CD4-positive, CD25-positive, alpha-beta regulatory T cell (primary cell): ENCODE results near the gene TET3. TPM values are rescaled to one million over a fixed set of nuclear protein-coding genes. Genes with fewer than 3 reads are reported as not detected.
A peak's percentile ranks its signal among the peaks of the same experiment; 100 is the strongest.

Experiments used
- ATAC-seq, 2 donors: fragments of 150-1000 bp; cut with Tn5 transposase; one replicate each; pipeline ENCODE4 v1.10.0; 2021; ENCODE audit warnings: low read depth in 2 of 2, moderate number of reproducible peaks in 2 of 2, moderate library complexity in 1 of 2
- DNase-seq, 3 donors: peaks; one replicate each; pipeline versions ENCODE4 v3.0.0 to v3.0.0-alpha.2; 2012 to 2022; ENCODE audit warnings: mixed read lengths in 1 of 3
- H3K27ac ChIP-seq: one replicate; pipeline ENCODE4 v1.7.0; 2013; ENCODE audit warnings: mild to moderate bottlenecking, low read length; ENCODE audit not compliant: insufficient read depth, poor library complexity, severe bottlenecking
- H3K27me3 ChIP-seq: one replicate; pipeline ENCODE4 v1.7.0; 2013; ENCODE audit warnings: low read length; ENCODE audit not compliant: control insufficient read depth, insufficient read depth
- H3K36me3 ChIP-seq: one replicate; pipeline ENCODE4 v1.7.0; 2013; ENCODE audit warnings: mild to moderate bottlenecking, low read length, moderate library complexity; ENCODE audit not compliant: control insufficient read depth, insufficient read depth
- H3K4me1 ChIP-seq: 2 replicates; pipeline ENCODE4 v1.7.0; 2013; ENCODE audit warnings: mild to moderate bottlenecking, low read length; ENCODE audit not compliant: insufficient read depth, control insufficient read depth, poor library complexity, severe bottlenecking
- H3K4me3 ChIP-seq: one replicate; pipeline ENCODE4 v1.7.0; 2013; ENCODE audit warnings: low read depth, mild to moderate bottlenecking, low read length, moderate library complexity
- H3K9me3 ChIP-seq, 2 experiments: 1 replicate in 1 of 2; 2 replicates in 1 of 2; pipeline ENCODE4 v1.7.0; 2013; ENCODE audit warnings: low read length in 2 of 2, mild to moderate bottlenecking in 1 of 2, moderate library complexity in 1 of 2; ENCODE audit not compliant: control insufficient read depth in 2 of 2
- H3K27ac Mint-ChIP-seq, 3 donors: one replicate each; pipeline ENCODE4 v1.8.0; 2020 to 2022; ENCODE audit warnings: mild to moderate bottlenecking in 3 of 3, mixed read lengths in 3 of 3, moderate library complexity in 2 of 3
- H3K27me3 Mint-ChIP-seq: one replicate; pipeline ENCODE4 v1.8.0; 2022; ENCODE audit warnings: mild to moderate bottlenecking, mixed read lengths
- H3K36me3 Mint-ChIP-seq: one replicate; pipeline ENCODE4 v1.8.0; 2020; ENCODE audit warnings: mixed read lengths
- H3K4me1 Mint-ChIP-seq, 4 donors: one replicate each; pipeline ENCODE4 v1.8.0; 2020 to 2022; ENCODE audit warnings: mixed read lengths in 4 of 4, mild to moderate bottlenecking in 1 of 4
- H3K4me3 Mint-ChIP-seq, 4 donors: one replicate each; pipeline ENCODE4 v1.8.0; 2020 to 2022; ENCODE audit warnings: mild to moderate bottlenecking in 4 of 4, mixed read lengths in 4 of 4, moderate library complexity in 3 of 4
- H3K9me3 Mint-ChIP-seq, 7 donors: one replicate each; pipeline ENCODE4 v1.8.0; 2020 to 2022; ENCODE audit warnings: mixed read lengths in 7 of 7, mild to moderate bottlenecking in 3 of 7, moderate library complexity in 2 of 7
- polyA plus RNA-seq, 4 donors: library from polyadenylated mRNA; unstranded; fragments of 300-500 nt; fragmentation: Illumina TruSeq; gene quantifications; one replicate each; pipeline ENCODE4 v1.2.3, GENCODE V29; 2021
- total RNA-seq: library from RNA; stranded (reverse); gene quantifications from one replicate; pipeline ENCODE4 v1.2.3, GENCODE V29; 2022

Gene TET3
- total and polyA plus RNA-seq, 5 donors from 2014 or later, result 0.22 to 26.3 (median 0.30) TPM

DNA sequence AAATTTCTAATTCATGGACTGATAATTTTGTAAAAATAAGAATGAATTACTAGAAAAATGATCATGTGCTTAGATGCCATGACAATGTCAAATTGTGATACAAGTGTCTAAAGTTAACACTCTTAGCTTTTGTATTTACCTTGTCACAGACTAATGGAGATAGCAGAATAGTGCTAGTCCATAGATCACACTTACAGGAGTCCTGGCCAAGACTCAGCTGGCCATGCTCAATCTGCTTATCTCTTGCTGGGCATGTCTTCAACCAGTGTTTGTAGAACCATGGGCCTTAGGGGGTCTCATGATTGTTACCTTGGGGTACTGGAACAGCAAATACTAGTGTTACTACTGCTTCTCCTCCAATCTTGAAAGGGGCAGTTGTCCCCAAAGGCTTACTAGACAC, 44.0 kb downstream of the TET3 start:
- no peaks in the 10 kb centered on the region for H3K27me3 Mint-ChIP-seq
- Histone ChIP-seq H3K9me3 (no peaks in the 10 kb centered on the region), H3K27ac (no peak overlapping the region), H3K4me1 (peaks cover 59% of the 10 kb centered on the region), H3K4me3 (no peak overlapping the region), H3K27me3 (no peaks in the 10 kb centered on the region), H3K36me3 (no peaks in the 10 kb centered on the region)
- DNase-seq, result no peak
- peaks cover 45 to 89% (median 62%) of the 10 kb centered on the region in 4 donors for H3K4me1 Mint-ChIP-seq
- H3K27ac Mint-ChIP-seq, result no peak overlapping the region
- ATAC-seq, result no peak
- H3K4me3 Mint-ChIP-seq, result peak overlapping the region in 1 of 4 donors; percentile 40
- peaks cover 0 to 2% (median 0%) of the 10 kb centered on the region in 7 donors for H3K9me3 Mint-ChIP-seq
- H3K36me3 Mint-ChIP-seq, result no peaks in the 10 kb centered on the region

DNA sequence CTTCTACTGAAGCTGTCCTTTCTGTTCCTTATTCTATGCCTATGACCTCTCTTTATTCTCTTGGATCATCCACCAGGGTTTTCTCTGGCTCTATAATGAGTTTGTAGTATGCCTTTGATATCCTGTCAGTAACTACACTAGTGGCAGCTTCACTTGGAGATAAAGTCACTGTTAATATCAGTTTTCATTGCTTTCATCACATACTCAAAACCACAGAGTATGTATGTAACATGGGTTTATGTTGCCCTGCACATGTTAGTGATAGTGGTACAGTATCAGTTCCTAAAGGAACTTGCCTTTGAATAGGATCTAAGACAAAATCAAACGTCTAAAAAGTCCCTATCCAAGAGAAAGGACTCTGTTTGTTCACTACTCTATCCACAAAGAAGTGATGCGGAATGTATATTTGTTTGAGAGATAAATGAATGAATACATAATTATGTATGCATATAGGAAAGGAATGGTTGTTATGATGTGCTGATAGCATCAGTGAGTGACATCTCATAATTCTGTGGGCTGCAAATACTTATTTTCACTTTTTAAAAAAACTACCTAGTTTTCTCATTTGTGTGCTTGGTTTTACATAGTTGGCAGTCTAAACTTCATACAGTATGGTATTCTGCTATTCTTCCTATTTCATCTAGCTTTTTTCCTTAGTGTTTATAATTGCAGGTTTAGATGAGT, 45.1 kb downstream of the TET3 start:
- Histone ChIP-seq H3K9me3 (no peaks in the 10 kb centered on the region), H3K4me3 (no peak overlapping the region), H3K36me3 (no peaks in the 10 kb centered on the region), H3K27ac (no peak overlapping the region), H3K27me3 (no peaks in the 10 kb centered on the region), H3K4me1 (peaks cover 59% of the 10 kb centered on the region)
- DNase-seq, result no peak
- peak overlapping the region; percentile 11 to 96 (median 89) for H3K27ac Mint-ChIP-seq
- H3K36me3 Mint-ChIP-seq, result no peaks in the 10 kb centered on the region
- peak overlapping the region in 3 of 4 donors; percentile 10 to 90 (median 74) for H3K4me3 Mint-ChIP-seq
- no peak for ATAC-seq
- H3K27me3 Mint-ChIP-seq, result no peaks in the 10 kb centered on the region
- peaks cover 0 to 2% (median 0%) of the 10 kb centered on the region in 7 donors for H3K9me3 Mint-ChIP-seq
- H3K4me1 Mint-ChIP-seq, result peaks cover 45 to 84% (median 58%) of the 10 kb centered on the region in 4 donors

GRCh38 chr2:74031221-74031620, 46.5 kb downstream of the TET3 start:
- H3K4me3 Mint-ChIP-seq, result peak overlapping the region in 3 of 4 donors; percentile 67 to 93 (median 90)
- Histone ChIP-seq H3K4me3 (peak overlapping the region; percentile 69), H3K27ac (peak overlapping the region; percentile 60), H3K36me3 (no peaks in the 10 kb centered on the region), H3K4me1 (peaks cover 51% of the 10 kb centered on the region), H3K9me3 (no peaks in the 10 kb centered on the region), H3K27me3 (no peaks in the 10 kb centered on the region)
- H3K4me1 Mint-ChIP-seq, result peaks cover 50 to 82% (median 57%) of the 10 kb centered on the region in 4 donors
- no peaks in the 10 kb centered on the region for H3K27me3 Mint-ChIP-seq
- ATAC-seq (no peak), DNase-seq (no peak)
- peaks cover 0 to 2% (median 0%) of the 10 kb centered on the region in 7 donors for H3K9me3 Mint-ChIP-seq
- H3K27ac Mint-ChIP-seq, result peak overlapping the region; percentile 89 to 99 (median 96)
- H3K36me3 Mint-ChIP-seq, result no peaks in the 10 kb centered on the region

GRCh38 chr2:74031959-74032287, 47.2 kb downstream of the TET3 start:
- no peaks in the 10 kb centered on the region for H3K9me3 ChIP-seq
- Mint-ChIP-seq H3K4me3 (peak overlapping the region; percentile 86 to 95 (median 92)), H3K36me3 (no peaks in the 10 kb centered on the region), H3K27ac (peak overlapping the region; percentile 84 to 99 (median 96)), H3K4me1 (peaks cover 49 to 82% (median 58%) of the 10 kb centered on the region in 4 donors), H3K9me3 (peaks cover 0 to 2% (median 0%) of the 10 kb centered on the region in 7 donors), H3K27me3 (no peaks in the 10 kb centered on the region)
- DNase-seq (no peak), ATAC-seq (no peak)
- H3K36me3 ChIP-seq, result no peaks in the 10 kb centered on the region
- H3K27ac ChIP-seq, result peak overlapping the region; percentile 60
- H3K4me1 ChIP-seq, result peaks cover 49% of the 10 kb centered on the region
- H3K4me3 ChIP-seq, result peak overlapping the region; percentile 69
- H3K27me3 ChIP-seq, result no peaks in the 10 kb centered on the region

- Mint-ChIP-seq H3K36me3 (no peaks in the 10 kb centered on the region), H3K27ac (peak overlapping the region; percentile 84 to 99 (median 96)), H3K4me1 (peaks cover 52 to 86% (median 64%) of the 10 kb centered on the region in 4 donors), H3K4me3 (peak overlapping the region; percentile 86 to 95 (median 92)), H3K27me3 (no peaks in the 10 kb centered on the region), H3K9me3 (peaks cover 0 to under 1% (median 0%) of the 10 kb centered on the region in 7 donors)
- ATAC-seq, result no peak
- H3K27ac ChIP-seq, result no peak overlapping the region
- H3K9me3 ChIP-seq, result no peaks in the 10 kb centered on the region
- H3K36me3 ChIP-seq, result no peaks in the 10 kb centered on the region
- H3K4me1 ChIP-seq, result peaks cover 53% of the 10 kb centered on the region
- H3K4me3 ChIP-seq, result peak overlapping the region; percentile 51
- no peak for DNase-seq
- no peaks in the 10 kb centered on the region for H3K27me3 ChIP-seq
These were observed 48.7 kb downstream of the TET3 start for GRCh38 chr2:74033375-74033774.

Other genes starting within 250 kb of the TET3 start
- 22.4 TPM for gene TPRKB, start 247.6 kb upstream of the TET3 start, total RNA-seq
- 10 to 100 TPM; 64.6 to 97.9 (median 78.5) TPM for gene TPRKB, start 247.6 kb upstream of the TET3 start, polyA plus RNA-seq
- gene DUSP11, start 204.8 kb upstream of the TET3 start, total RNA-seq, result 51.7 TPM
- 10 to 100 TPM; 61.7 to 90.3 (median 82.2) TPM for gene DUSP11, start 204.8 kb upstream of the TET3 start, polyA plus RNA-seq
- not detected for gene C2orf78, start 200.7 kb upstream of the TET3 start, total RNA-seq
- not detected for gene C2orf78, start 200.7 kb upstream of the TET3 start, polyA plus RNA-seq
- 32.9 TPM for gene STAMBP, start 155.9 kb upstream of the TET3 start, total RNA-seq
- gene STAMBP, start 155.9 kb upstream of the TET3 start, polyA plus RNA-seq, result 10 to 100 TPM; 44.9 to 66.4 (median 50.0) TPM
- gene ACTG2, start 91.9 kb upstream of the TET3 start, total RNA-seq, result 0.64 TPM
- gene ACTG2, start 91.9 kb upstream of the TET3 start, polyA plus RNA-seq, result 1 to 10 TPM; 2.4 to 6.6 (median 3.7) TPM
- gene DGUOK, start 58.0 kb upstream of the TET3 start, total RNA-seq, result 43.5 TPM
- 100 to 1,000 TPM; 182 to 226 (median 205) TPM for gene DGUOK, start 58.0 kb upstream of the TET3 start, polyA plus RNA-seq
- gene BOLA3, start 163.0 kb downstream of the TET3 start, total RNA-seq, result 12.1 TPM
- gene BOLA3, start 163.0 kb downstream of the TET3 start, polyA plus RNA-seq, result 10 to 100 TPM; 60.4 to 76.4 (median 67.3) TPM
- gene MOB1A, start 194.0 kb downstream of the TET3 start, total RNA-seq, result 161 TPM
- gene MOB1A, start 194.0 kb downstream of the TET3 start, polyA plus RNA-seq, result 100 to 1,000 TPM; 152 to 209 (median 166) TPM
- 48.1 TPM for gene MTHFD2, start 213.7 kb downstream of the TET3 start, total RNA-seq
- gene MTHFD2, start 213.7 kb downstream of the TET3 start, polyA plus RNA-seq, result 10 to 100 TPM; 18.5 to 36.6 (median 26.5) TPM